ENCODE data around the gene MSH4.
A peak's percentile ranks its signal among the peaks of the same experiment; 100 is the strongest.
"Not testable (repeated sequence)": the region's sequence is repeated elsewhere in the genome, so short reads cannot be mapped to it uniquely, and the experiment has no call there.

Gene MSH4

DNA sequence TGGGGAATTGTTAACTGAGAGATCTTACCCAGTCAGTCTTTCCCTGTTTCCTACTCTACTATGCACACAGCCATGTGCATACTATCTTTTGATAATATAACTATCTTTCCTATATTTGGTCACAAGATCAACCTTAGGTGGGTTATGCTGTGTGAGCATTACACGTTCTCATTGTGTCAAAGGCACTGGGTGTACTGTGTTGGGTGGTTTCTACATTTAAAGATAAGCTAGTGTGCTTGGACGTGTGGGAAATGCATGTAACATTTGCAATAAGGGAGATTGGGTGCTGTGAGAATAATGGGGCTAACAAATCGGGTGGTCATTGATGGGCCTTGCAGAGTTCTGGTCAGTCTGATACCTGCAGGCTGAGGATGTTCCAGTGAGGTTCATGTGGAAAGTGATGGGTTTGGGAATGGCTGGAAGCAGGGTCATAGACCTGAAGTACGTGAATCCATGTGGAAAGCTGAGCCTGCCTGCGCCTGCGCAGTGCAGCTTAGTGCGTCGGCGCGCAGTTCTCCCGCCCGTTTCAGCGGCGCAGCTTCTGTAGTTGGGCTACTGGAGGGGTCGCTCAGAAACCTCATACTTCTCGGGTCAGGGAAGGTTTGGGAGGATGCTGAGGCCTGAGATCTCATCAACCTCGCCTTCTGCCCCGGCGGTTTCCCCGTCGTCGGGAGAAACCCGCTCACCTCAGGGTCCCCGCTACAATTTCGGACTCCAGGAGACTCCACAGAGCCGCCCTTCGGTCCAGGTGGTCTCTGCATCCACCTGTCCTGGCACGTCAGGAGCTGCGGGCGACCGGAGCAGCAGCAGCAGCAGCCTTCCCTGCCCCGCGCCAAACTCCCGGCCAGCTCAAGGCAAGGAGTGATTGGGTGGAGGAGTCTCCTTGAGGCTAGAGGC lies at the start of gene MSH4:
Gene MSH4, plus strand, starts transcription at position 507 of the 897 bp plus-strand sequence. Its CDS starts 104 bp downstream, at position 611.
- DNase-seq = peak; percentile 72

DNA sequence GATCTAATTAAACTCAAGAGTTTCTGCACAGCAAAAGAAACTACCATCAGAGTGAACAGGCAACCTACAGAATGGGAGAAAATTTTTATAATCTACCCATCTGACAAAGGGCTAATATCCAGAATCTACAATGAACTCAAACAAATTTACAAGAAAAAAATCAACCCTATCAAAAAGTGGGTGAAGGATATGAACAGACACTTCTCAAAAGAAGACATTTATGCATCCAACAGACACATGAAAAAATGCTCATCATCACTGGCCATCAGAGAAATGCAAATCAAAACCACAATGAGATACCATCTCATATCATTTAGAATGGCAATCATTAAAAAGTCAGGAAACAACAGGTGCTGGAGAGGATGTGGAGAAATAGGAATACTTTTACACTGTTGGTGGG lies 39.5 kb upstream of the MSH4 start:
- DNase-seq = not testable (repeated sequence)

- DNase-seq = not testable (repeated sequence)
These were observed 38.1 kb upstream of the MSH4 start for GRCh38 chr1:75758543-75758942.

DNA sequence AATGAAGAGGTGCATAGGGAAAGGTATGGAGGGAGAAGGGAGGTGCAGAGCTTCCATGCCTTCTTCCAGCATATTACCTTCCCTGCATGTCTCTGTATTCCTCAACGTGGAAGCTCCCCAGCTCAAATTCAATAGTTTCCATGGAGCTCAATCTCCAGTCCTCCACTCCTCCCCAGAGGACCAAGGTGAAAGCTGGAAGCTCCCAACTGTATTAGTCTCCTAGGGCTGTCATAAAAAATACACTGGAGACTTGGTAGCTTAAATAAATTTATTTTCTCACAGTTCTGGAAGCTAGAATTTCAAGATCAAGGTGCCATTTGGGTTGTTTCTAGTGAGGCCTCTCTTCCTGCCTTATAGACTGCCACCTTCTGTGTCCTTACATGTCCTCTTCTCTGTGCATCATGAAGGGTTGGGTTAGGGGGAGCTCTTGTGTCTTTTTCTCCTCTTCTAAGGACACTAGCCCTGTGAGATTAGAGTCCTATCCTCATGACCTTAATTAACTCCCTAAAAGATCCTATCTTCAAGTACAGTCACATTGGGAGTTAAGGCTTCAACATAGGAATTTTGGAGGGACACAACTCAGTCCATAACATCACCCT lies 32.5 kb upstream of the MSH4 start:
- no peak for DNase-seq

DNA sequence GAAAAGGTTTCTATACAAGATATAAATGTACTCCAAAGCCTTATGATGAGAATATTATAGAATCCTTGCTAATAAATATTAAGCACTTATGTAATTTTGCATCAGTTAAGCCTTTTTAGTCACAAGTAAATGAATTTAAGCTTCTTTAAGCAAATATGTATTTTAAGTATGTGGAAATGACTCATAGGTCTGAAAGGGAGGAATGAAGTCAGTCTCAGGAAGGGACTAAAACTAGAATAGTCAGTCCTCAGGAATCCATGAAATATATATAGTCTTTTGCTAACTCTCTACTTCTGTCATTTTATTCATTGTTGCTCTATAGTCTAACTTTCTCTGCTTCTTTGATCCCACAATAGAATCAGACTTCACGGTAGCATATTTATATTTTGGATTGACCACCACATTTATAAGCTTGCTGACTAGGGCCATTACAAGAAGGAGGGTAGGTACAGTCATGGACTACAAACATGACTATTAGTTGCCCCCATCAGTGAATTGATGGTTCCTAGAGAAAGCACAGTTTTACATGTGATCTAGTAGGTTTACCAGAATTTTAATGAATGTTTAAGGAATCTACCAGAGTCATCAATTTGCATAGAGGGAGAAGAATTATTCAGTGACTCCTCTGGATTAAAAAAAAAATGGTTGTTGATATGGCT lies 30.9 kb upstream of the MSH4 start:
- DNase-seq = no peak

DNA sequence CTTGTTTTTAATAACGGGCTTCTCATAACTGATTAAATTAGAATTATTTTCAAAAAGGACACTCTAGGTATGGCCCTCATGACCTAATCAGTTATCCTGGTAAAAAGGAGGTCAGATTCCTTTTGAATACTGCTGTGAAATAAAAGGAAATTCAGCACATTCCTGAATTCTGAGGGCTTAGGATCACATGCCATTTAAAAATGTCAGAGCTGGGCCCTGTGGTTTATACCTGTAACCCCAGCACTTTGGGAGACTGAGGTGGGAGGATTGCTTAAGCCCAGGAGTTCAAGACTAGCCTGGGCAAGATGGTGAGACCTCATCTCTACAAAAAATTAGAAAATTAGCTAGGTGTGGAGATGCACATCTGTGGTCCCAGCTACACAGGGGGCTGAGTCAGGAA lies 28.7 kb upstream of the MSH4 start:
- DNase-seq = no peak

DNA sequence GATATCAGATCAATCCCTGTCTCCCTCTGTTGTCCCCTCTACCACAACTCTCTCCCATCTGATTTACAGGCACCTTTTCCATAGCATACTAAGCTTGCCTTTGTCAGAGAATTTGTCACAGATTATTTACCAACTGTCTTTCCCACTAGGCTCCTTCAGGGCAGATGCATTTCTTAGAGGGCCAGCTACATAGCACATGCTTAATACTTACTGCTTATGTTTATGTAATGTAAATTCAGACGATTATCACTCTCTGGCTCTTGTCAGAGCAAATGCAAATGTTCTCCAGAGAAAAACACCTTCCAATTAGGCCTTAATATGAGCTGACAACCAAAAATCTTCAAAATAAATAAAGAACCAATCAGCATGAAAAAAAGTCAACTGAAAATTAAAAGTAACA lies 25.9 kb upstream of the MSH4 start:
- no peak for DNase-seq

DNA sequence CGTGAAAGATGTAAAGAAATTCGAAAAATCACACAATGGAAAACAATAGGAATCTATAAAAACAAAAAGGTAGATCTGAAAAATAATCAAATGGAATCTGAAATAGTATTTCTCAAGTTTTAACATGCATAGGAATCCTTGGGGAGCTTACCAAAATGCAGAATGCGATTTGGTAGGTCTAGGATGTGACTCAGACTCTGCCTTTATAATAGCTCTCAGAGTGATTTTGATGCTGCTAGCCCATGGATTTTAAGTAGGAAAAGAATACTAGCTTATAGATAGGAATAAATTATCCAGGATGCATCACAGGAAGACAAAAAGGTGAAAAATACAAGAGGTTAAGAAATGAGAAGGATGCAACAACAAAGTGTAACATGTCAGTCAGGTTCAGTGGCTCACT lies 24.7 kb upstream of the MSH4 start:
- DNase-seq = no peak

- DNase-seq = not testable (repeated sequence)
These were observed 18.9 kb upstream of the MSH4 start for GRCh38 chr1:75777812-75778211.

DNA sequence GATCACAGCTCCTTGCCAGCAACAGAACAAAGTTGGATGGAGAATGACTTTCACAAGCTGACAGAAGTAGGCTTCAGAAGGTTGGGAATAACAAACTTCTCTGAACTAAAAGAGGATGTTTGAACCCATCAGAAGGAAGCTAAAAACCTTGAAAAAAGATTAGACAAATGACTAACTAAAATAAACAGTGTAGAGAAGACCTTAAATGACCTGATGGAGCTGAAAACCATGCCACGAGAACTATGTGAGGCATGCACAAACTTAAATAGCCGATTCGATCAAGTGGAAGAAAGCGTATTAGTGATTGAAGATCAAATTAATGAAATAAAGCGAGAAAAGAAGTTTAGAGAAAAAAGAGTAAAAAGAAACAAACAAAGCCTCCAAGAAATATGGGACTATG lies 18.0 kb upstream of the MSH4 start:
- not testable (repeated sequence) for DNase-seq

GRCh38 chr1:75780183-75780582 lies 16.5 kb upstream of the MSH4 start:
- not testable (repeated sequence) for DNase-seq

GRCh38 chr1:75783920-75784319 lies 12.8 kb upstream of the MSH4 start:
- DNase-seq = not testable (repeated sequence)

- DNase-seq = no peak
These were observed 11.2 kb upstream of the MSH4 start for GRCh38 chr1:75785320-75785982.

- peak; percentile 93 for DNase-seq
These were observed 10.5 kb upstream of the MSH4 start, which contains the start of gene RABGGTB for GRCh38 chr1:75785983-75786853. Gene RABGGTB (plus strand): TSS chr1:75786256. CDS start chr1:75786272, 16 bp downstream.

DNA sequence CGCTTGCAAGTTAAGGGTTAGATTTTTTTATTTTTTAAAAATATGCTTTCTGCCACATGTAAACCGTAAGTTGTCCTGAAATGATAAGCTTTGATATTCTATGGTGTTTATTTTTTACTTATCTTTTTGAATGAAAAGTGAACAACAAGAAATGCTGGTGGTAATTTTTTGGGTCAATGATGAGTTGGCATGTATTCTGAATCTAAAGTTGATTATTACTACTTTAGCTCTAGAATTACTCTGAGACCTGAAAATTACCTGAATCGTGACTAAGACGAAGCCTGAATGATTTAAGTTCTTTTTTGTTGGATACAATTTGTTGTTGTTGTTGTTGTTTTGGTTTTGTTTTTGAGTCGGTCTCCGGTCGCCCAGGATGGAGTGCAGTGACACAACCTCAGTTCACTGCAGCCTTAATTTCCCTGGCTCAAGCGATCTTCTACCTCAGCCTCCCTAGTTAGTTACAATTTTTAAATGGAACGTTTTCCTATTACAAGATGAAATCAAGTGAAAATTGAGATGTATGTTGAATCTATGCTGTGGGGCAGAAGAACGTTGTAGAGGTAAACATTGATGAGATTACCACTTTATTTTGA lies 9.7 kb upstream of the MSH4 start:
- DNase-seq = no peak

DNA sequence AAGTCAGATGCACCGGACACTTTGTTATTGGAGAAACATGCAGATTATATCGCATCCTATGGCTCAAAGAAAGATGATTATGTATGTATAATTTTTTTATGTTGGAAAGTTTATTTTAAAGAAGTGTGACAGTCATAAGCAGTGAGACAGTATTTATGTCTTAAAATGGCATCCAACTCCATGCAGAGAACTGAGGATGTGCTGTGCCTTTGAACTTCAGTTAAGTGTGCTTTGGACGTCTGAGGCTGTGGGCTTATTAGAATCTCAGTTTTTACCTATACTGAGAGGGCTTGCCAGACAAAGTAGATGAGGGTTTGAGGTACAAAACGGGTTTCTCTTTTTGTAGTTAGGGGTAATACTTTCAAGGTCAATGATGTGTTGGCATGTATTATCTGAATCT lies 9.2 kb upstream of the MSH4 start:
- no peak for DNase-seq

DNA sequence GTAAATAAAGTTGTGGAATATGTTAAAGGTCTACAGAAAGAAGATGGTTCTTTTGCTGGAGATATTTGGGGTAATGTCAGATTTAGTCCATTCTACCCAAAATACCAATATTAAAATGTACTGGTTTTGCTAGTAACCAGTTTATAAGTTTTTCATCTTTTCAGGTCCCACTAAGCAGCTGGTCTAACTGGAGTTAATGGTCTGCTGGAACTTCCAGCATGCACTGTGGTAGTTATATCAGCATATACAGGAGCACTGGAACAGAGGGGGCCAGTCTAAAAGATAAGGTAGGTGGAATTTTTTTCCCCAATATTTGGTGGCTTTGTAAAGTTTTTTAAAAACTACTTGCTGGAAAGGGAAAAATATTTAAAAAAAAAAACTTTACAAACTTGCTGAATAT lies 6.7 kb upstream of the MSH4 start:
- DNase-seq = no peak

GRCh38 chr1:75791022-75791421 lies 5.7 kb upstream of the MSH4 start:
- DNase-seq = no peak

GRCh38 chr1:75792091-75792490 lies 4.6 kb upstream of the MSH4 start:
- no peak for DNase-seq

GRCh38 chr1:75794382-75794781 lies 2.3 kb upstream of the MSH4 start:
- DNase-seq = no peak

- DNase-seq = no peak
These were observed 934 bp upstream of the MSH4 start for GRCh38 chr1:75795703-75796193.

GRCh38 chr1:75797273-75797588 lies 549 bp downstream of the MSH4 start:
- DNase-seq = no peak

Data from NCI-H1105 (cell line).